Measurements from ENCODE around the gene PTPN1.

Gene PTPN1

GRCh38 chr20:50547964-50548363 is 37.8 kb downstream of the PTPN1 start:
- Histone ChIP-seq H3K36me3 (replicated peaks) (peaks cover 5% of the 10 kb centered on the region), H3K27me3 (replicated peaks) (no peaks in the 10 kb centered on the region), H3K27ac (no peak overlapping the region), H3K4me3 (ENCODE audit: low read depth, low read length) (no peak overlapping the region)
- no peak for TF ChIP-seq CTCF (IDR thresholded peaks at IDR 0.05; ENCODE audit: low read depth, low read length, missing control alignments)
- no peak for DNase-seq
- in situ Hi-C loops (cut with HindIII; ENCODE audit: low pct_ligation_motif_present, low sequenced_read_pairs): no loop called here

DNA sequence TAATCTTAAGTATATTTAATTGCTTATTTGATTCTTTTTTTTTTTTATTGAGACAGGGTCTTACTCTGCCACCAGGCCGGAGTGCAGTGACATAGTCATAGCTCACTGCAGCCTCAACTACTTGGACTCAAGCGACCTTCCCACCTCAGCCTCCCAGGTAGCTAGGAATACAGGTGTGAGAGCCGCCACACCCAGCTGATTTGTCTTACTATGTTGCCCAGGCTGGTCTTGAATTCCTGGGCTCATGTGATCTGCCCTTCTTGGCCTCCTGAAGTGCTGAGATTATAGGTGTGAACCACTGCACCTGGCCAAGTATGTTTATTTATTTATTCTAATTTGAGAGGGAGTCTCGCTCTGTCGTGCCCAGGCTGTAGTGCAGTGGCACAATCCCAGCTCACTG is 38.2 kb downstream of the PTPN1 start:
- Histone ChIP-seq H3K27me3 (replicated peaks) (no peaks in the 10 kb centered on the region), H3K36me3 (replicated peaks) (peaks cover 5% of the 10 kb centered on the region), H3K27ac (no peak overlapping the region), H3K4me3 (ENCODE audit: low read depth, low read length) (no peak overlapping the region)
- TF ChIP-seq CTCF (IDR thresholded peaks at IDR 0.05; ENCODE audit: low read depth, low read length, missing control alignments): no peak
- in situ Hi-C loops (cut with HindIII; ENCODE audit: low pct_ligation_motif_present, low sequenced_read_pairs): no loop called here
- DNase-seq: no peak

DNA sequence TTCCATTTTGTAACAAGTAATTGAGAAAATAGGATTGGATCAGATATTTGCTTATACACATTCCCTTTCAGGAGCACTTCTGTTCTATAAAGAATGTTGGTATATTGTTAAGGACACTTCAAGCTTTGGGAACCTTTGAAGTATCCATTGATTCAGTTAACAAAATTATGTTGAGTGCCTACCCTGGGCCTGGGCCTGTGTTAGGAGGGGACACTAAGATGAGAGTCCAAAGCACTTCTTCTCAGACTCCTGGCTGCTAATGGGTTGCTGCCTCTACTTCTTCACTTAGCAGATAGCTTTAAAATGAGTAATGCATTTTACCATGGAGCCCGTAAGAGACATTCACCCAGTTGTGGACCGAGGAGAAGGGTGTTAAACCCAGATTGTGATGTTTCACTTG is 40.3 kb downstream of the PTPN1 start:
- Histone ChIP-seq H3K36me3 (replicated peaks) (peaks cover 5% of the 10 kb centered on the region), H3K27ac (no peak overlapping the region), H3K27me3 (replicated peaks) (no peaks in the 10 kb centered on the region), H3K4me3 (ENCODE audit: low read depth, low read length) (no peak overlapping the region)
- in situ Hi-C loops (cut with HindIII; ENCODE audit: low pct_ligation_motif_present, low sequenced_read_pairs): no loop called here
- no peak for DNase-seq
- no peak for TF ChIP-seq CTCF (IDR thresholded peaks at IDR 0.05; ENCODE audit: low read depth, low read length, missing control alignments)

DNA sequence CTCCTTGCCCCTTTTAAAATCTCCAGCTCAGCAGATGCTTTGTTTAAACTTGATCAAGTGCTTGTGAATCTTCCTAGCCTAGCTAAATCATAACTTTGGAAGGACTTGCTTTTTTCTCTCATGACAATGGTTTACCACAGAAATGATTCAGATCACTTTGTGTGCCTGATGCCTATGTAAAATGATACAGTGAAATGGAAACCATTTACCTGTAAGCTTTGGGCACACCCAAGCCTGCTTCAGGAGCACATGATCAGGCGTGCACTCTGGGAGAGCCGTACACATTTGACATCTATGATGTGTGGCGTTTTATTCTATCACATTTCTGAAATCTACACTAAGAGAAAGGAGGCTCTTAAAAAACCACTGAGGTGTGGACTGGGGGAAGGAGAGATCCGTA is 41.1 kb downstream of the PTPN1 start:
- DNase-seq: no peak
- Histone ChIP-seq H3K36me3 (replicated peaks) (peaks cover 5% of the 10 kb centered on the region), H3K4me3 (ENCODE audit: low read depth, low read length) (no peak overlapping the region), H3K27ac (no peak overlapping the region), H3K27me3 (replicated peaks) (no peaks in the 10 kb centered on the region)
- TF ChIP-seq CTCF (IDR thresholded peaks at IDR 0.05; ENCODE audit: low read depth, low read length, missing control alignments): no peak
- in situ Hi-C loops (cut with HindIII; ENCODE audit: low pct_ligation_motif_present, low sequenced_read_pairs): no loop called here

GRCh38 chr20:50552979-50553378 is 42.8 kb downstream of the PTPN1 start:
- TF ChIP-seq CTCF (IDR thresholded peaks at IDR 0.05; ENCODE audit: low read depth, low read length, missing control alignments): no peak
- Histone ChIP-seq H3K36me3 (replicated peaks) (peaks cover 5% of the 10 kb centered on the region), H3K4me3 (ENCODE audit: low read depth, low read length) (no peak overlapping the region), H3K27me3 (replicated peaks) (no peaks in the 10 kb centered on the region), H3K27ac (no peak overlapping the region)
- no peak for DNase-seq
- in situ Hi-C loops (cut with HindIII; ENCODE audit: low pct_ligation_motif_present, low sequenced_read_pairs): no loop called here

Data from brain microvascular endothelial cell (primary cell).